Stimulated activated naive CD8-positive, alpha-beta T cell treated with anti-CD3 and anti-CD28 coated beads, Interleukin-15, Interleukin-2, amounts not matched to agents 100 U/mL and 50 U/mL, for 24 hours (primary cell): ENCODE results near the gene RAB42.
"Not testable (repeated sequence)": the region's sequence is repeated elsewhere in the genome, so short reads cannot be mapped to it uniquely, and the experiment has no call there.

Experiments
- ATAC-seq: fragments of 150-1000 bp; cut with Tn5 transposase; one replicate; pipeline ENCODE4 v1.10.0; 2021
- DNase-seq: peaks from one replicate; pipeline ENCODE4 v3.0.0; 2021

The RAB42 gene

DNA sequence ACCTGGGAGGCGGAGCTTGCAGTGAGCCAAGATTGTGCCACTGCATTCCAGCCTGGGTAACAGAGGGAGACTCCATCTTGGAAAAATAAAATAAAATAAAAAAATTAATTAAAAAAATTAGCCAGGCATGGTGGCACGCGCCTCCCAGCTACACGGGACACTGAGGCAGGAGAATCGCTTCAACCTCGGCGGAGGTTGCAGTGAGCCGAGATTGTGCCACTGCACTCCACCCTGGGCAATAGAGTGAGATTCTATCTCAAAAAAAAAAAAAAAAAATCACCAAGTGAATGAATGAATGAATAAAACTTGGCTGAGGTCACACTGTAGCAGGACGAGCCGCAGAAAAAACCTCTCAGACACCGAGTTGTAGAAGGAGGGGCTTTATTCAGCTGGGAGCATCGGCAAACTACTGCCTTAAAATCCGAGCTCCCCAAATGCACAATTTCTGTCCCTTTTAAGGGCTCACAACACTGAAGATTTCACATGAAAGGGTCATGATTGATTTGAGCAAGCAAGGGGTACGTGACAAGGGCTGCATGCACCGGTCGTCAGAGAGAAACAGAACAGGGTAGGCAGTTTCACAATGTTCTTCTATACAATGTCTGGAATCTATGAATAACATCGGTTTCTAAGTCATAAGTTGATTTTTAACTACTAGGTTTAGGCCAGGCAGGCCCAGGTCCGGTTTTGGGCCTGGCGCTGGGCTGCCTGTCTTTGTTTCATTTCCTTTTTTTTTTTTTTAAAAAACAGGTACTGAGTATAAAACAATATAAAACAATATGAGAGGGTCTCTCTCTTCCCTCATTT lies 5.3 kb upstream of the RAB42 start:
- not testable (repeated sequence) for ATAC-seq, DNase-seq

DNA sequence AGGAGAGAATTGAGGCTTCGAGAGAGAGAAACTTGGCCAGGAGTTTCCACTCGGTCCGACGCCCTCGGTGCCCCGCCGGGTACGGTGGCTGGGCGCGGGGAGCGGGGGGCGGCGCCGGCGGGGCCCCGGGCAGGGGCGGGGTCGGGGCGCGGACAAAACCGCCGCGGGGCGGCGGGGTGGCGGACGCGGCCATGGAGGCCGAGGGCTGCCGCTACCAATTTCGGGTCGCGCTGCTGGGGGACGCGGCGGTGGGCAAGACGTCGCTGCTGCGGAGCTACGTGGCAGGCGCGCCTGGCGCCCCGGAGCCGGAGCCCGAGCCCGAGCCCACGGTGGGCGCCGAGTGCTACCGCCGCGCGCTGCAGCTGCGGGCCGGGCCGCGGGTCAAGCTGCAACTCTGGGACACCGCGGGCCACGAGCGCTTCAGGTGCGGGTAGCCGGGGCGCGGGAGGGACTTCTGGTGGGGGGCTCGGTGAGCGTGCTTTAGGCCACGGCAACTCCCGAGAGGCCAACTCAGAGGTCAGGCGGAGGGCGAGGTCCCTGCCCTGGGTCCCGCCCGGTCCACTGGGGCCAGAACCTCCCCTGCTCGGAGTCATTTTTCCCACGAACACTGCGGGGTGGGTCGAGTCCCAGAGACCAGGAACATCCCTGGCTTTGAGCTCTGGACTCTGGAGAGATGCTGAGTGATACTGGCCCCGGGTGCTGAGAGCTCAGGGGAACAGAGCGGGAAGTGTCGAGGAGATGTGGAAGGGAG lies 431 bp downstream of the RAB42 start:
- ATAC-seq (peak; percentile 58), DNase-seq (peak; percentile 18)

DNA sequence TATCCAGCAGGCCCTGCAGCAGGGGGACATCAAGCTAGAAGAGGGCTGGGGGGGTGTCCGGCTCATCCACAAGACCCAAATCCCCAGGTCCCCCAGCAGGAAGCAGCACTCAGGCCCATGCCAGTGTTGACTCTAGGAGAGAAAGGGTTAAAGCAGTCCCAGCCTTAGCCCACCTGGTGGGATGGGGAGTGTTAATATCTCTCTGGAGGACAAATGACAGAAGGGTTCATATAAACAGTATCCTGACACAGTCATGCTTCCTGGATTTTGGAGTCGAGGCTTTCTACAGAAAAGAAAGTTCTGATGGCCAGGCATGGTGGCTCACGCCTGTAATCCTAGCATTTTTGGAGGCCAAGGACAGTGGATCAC lies 1.9 kb downstream of the RAB42 start:
- DNase-seq, ATAC-seq: not testable (repeated sequence)

DNA sequence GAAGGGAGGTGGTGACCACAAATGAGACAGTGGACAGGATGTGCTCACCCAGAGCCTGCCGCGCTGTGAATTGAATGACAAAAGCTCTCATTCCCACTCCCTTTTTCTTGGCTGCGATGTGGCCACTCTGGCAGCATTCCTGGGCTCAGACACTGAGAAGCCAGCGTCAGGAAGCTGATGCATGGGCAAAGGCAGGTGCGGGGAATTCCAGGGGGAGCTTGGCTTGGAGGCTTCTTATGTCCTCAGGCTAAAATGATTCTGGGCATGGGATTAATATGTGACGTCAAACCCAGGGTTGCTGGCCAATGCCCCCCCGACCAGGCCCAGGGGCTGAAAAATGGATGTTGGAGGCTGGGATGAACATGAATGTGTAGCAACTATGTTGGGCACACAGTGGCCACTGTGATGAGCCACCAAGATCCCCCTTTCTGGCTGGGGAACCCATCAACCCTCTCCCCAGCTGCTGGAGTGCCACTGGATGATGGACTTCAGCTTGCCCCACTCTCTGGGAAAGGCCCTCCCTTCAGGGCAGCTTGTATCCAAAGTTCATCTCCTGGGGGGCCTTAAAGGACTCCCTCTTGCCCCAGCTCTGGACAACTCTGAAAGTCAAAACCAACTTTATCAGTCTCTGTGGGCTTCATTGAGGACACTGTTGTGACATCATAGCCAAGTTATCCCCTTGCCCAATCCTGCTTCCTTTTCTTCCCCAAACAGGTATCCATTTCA lies 2.8 kb downstream of the RAB42 start:
- DNase-seq, ATAC-seq: not testable (repeated sequence)

DNA sequence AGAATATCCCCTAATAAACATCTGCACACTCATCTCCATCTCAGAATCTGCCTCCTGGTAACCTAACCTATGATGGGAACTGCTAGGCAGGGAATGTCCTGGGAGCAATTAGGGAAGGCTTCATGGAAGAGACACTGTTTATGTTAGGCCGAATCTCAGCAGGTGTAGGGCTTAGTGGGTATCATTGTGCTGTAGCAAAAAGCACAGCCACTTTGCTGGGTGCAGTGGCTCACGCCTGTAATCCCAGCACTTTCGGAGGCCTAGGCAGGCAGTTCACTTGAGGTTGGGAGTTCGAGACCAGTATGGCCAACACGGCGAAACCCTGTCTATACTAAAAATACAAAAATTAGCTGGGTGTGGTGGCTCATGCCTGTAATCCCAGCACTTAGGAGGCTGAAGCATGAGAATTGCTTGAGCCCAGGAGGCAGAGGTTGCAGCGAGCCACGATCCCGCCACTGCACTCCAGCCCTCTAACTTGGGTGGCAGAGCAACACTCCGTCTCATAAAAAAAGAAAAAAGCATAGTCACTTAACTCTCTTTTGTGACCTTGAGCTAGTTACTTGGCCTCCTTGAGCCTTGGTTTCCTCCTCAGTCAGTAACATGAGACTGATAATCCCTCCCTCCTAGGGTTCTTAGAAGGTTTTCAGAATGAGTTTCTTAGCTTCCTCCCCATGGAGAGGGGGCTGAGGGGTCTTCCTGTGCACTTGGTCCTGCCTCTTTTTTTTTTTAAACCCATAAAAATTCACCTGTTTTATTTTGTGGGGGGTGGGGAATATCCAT lies 3.5 kb downstream of the RAB42 start:
- no peak for DNase-seq
- no peak for ATAC-seq

DNA sequence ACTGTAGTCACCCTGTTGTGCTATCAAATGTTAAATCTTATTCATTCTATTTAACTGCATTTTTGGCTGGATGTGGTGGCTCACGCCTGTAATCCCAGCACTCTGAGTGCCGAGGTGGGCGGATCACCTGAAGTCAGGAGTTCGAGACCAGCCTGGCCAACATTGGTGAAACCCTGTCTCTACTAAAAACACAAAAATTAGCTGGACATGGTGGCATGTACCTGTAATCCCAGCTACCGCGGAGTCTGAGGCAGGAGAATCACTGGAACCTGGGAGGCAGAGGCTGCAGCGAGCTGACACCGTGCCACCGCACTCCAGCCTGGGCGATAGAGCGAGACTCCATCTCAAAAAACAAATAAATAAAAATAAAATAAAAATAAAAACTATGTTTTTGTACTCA lies 4.2 kb downstream of the RAB42 start:
- not testable (repeated sequence) for DNase-seq, ATAC-seq

DNA sequence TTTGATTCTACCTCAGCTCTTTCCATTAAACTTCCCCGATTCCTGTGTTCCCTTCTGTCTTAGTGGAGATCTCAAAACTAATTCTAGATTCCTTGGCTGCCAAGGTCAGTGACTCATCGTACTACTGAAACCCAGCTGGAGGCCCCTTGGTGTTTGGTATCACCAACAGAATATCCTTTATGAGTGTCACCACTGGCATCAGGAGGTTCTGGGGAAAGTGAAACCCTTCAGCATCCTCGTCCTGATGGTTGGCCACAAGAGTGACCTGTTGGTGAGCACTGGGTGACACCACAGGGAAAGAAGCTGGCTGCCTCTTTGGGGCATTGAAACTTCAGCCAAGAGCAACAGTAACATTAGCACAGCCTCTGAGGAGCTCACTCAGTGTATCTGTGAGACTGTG lies 9.6 kb downstream of the RAB42 start:
- ATAC-seq (peak; percentile 74), DNase-seq (peak; percentile 13)

DNA sequence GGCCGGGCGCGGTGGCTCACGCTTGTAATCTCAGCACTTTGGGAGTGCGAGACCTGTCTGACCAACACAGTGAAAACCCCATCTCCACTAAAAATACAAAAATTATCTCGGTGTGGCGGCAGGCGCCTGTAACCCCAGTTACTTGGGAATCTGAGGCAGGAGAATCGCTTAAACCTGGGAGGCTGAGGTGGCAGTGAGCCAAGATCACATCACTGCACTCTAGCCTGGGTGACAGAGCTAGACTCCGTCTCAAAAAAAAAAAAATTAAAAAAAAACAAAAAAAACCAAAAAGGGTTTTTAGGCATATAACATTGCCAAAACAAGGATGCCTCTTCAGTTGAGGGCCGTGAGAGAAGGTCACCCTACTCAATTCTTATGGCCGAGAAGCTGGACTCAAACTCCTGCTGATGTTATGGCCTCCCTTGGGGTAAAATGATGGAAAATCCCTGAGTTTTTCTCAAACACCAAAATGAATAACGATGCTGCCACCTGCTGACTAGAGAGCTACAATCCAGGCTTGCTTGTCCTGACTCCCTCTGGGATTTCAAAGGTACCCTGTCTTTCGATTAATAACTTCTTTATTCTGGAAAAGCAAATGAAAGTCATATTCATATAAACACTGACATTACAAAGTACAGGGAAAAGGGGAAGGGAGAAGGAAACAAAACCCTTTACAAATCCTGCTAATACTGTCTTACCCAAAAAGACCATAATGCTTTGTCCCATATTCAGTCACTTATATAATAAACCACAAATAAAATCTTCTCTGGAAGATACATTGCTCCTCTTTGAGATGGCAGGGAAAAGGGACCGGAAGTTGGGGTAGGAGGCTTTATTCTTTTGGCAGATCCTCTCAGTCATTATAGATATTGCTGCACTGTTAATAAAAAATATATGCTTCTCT lies 10.7 kb downstream of the RAB42 start:
- ATAC-seq = no peak
- peak; percentile 42 for DNase-seq

DNA sequence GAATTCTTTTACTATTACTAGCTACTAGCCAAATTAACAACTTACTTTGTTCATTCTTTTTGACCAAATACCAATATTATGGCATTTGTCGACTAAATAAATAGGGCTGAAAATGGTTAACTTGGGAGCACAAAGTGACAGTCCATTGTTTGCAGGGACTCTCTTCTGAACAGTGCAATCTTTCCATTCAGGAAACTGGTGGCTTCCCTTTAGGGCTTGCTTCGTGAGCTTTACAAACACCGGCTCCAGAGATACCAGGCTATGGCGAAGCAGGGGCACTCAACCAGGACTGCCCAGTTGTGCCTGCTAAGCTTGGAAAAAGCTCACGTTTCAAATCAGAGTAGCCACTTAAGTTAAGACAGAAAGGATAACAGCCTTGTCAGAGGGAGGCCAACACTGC lies 12.3 kb downstream of the RAB42 start:
- DNase-seq (no peak), ATAC-seq (no peak)

DNA sequence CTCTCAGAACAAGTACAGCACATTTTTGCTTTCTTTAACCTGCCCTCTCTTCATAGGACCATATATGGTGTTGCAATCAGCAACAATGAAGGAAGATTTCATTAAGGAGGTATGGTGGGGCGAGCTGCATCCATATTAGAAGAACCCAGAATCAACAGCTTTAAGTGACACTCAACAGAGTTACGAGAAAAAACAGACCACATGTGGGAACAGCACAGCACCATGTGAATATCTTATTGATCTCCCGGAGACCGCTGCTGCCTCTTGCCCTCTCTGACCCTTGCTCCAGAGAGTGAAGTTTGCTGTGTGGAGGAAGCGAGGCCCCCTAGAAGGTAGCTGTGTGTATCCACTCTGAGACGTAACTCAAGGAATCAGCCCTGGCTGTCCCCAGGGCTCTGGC lies 12.9 kb downstream of the RAB42 start:
- ATAC-seq (no peak), DNase-seq (no peak)

DNA sequence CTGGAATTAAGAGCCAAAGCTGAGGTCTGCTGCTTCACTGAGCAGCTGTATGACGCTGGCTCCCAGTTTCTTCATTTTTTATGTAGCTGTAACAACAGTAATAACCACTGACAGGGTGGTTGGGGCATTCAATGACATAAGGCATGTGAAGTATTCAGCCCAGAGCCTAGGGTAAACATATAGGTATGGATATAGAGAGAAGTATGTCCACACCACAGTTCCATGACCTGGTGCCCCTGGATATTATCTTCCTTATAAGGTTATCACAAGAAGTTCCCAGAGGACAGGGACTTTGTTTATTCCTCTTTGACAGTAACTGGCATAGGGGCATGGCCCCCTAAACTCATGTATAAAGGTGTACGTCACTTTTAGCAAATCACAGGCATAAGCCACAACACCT lies 14.7 kb downstream of the RAB42 start:
- no peak for DNase-seq
- no peak for ATAC-seq

DNA sequence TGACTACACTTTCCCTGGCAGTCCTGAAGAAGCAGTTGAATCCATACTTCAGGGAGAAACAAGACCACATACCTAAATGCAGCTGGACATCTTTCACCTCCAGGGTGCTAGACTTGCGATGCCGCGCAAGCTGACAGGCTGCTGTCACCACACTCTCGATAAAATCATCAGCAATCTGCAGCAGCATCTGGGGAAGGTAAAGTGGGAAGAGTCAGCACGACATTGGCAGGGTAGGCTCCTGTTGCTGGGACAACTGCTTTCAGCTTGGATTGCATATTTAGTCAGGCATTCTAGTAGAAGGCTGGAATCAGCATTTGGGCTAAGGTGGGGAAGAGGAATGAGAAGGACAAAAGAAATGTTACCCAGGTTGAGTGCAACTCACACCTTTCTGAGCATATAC lies 21.1 kb downstream of the RAB42 start:
- DNase-seq (no peak), ATAC-seq (no peak)

DNA sequence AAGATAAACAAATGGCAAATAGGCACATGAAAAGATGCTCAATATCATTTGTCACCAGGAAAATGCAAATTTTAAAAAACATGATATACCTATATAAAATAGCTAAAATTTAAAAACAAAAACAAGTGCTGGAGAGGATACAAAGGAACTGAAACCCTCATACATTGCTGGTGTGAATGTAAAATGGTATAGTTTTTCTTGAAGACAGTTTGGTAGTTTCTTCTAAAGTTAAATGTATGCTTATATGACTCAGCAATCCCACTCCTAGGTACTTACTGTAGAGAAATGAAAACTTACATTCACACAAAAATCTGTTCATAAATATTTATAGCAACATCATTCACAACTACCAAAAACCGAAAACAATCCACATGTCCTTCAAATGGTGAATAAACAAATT lies 39.6 kb downstream of the RAB42 start:
- ATAC-seq (no peak), DNase-seq (no peak)

DNA sequence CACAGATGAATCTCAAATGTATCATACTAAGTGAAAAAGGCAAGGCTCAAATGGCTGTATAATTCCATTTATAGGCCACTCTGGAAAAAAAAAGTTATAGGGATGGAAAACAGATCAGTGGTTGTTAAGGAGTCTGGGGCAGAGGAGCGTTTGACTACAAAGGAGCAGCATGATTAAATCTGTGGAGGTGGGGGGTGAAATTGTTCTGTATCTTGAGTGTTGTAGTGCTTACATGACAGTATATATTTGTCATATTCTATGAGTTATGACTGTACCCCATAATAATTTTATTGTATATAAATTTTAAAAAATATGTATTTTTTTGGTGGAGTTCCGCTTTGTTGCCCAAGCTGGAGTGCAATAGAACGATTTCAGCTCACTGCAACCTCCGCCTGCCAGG lies 40.5 kb downstream of the RAB42 start:
- ATAC-seq (no peak), DNase-seq (no peak)

DNA sequence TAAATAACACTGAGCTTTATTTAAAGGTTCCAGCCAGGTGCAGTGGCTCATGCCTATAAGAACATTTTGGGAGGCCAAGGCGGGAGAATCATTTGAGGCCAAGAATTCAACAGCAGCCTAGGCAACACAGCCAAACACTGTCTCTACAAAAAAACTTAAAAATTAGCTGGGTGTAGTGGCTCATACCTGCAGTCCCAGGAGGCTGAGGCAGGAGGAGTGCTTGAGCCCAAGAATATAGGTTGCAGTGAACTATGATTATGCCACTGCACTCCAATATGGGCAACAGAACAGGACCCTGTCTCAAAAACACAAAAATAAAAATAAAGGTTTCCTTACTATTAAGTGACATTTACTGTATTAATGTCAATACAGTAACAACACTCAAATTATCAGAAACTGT lies 48.7 kb downstream of the RAB42 start:
- no peak for DNase-seq
- ATAC-seq = no peak

DNA sequence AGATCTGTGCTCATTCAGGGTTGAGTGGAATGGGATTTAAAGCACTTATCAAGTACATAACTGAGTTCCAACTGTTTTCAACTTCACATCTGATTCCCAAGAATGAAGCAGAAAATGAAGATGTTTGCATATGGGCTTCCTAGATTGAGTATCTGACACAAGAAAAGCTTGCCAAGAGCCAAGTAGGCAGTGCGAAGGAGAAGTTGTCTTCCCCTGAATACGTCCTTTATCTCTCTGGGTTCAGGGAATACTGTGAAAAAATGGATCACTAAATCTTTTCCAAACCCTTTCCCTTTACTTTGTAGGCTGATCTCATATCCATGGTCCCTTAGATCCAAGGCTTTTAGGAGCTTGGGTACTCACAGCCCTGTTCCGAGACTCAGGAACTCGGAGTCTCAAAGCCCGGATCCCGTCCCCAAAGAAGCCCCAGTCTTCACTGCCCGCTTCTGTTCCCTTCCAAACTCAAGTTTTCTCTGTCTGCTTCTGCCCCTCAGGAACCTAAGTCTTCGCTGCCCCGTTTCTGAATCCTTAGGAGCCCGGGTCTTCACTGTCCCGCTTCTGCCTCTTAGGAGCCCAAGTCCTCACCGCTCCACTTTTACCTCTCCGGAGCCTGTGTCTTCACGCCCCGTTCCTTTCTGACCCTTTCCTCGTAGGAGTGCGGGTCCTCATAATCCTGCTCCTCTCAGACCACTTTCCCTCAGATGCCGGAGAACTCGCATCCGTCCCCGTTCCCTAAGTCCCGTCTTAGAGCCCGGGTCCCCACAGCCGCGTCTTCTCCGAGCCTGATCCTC lies 50.2 kb downstream of the RAB42 start:
- ATAC-seq = peak; percentile 5

DNA sequence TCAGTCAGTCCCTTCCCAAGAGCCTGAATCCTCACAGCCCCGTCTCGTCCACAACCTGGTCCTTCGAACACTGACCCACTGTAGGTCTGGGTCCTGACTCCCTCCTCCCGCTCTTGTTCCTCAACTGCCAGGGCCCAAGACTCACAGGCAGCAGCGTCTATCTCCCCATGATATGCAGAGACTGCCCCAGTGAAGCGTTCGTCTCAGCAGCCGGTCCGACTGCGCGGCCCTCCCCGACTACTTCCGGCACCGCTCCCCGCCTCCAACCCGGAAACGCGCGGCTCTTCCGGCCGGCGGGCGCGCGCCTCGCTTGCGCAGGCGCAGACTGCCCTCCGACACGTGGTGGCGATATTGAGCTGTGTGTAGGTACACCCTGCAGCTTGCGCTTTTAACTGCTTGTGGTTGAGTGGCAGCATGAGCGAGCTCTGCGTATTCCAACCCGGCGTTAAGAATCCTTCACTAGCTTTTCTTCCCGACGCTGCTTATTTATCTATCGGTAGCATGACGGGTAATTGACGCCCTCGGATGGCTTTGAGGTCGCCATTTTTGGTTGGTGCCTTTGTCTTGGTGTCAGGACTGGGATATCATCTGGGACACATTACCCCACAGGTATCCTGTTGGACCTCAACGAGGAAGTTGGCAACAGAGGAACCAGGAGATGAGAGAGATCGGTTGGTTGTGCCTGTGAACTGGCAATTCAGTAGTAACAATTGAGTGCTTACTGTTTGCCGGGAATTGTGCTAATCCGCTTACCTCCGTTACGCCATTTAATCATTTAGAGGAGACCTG lies 51.0 kb downstream of the RAB42 start, which contains the start of gene TAF12:
TSS of gene TAF12 (minus strand) at position 221 of the 789 bp plus-strand sequence. CDS start 20,986 bp downstream, outside the sequence.
- ATAC-seq (peak; percentile 93), DNase-seq (peak; percentile 91)

More for the DNA sequence above, 50.2 kb downstream of the RAB42 start:
- DNase-seq = no peak

DNA sequence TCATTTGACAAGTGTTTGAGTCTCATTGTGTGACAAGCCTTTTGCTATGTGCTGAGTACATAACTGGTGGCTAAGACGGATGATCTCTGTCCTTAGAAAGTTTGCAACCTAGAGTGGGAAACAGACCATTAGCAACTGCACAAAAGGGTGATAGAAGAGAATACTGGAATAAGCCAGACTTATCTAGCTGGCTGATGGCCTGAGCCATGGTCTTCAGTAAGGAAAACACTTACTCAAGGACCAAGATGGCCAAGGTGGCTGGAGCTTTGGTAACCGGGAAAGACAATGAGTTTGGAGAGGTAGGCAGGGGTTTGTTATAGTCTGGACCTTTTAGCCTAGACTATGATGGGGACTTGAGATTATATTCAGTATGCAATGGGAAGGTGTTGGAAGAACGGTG lies 52.4 kb downstream of the RAB42 start:
- no peak for ATAC-seq
- no peak for DNase-seq
